ENCODE results near the gene MORN1. TPM values are rescaled to one million over a fixed set of nuclear protein-coding genes. Genes with fewer than 3 reads are reported as not detected.

MORN1 gene
- polyA plus RNA-seq, 1 of the 3 experiments (the other 2 are of a cell fraction) = 16.3 TPM

DNA sequence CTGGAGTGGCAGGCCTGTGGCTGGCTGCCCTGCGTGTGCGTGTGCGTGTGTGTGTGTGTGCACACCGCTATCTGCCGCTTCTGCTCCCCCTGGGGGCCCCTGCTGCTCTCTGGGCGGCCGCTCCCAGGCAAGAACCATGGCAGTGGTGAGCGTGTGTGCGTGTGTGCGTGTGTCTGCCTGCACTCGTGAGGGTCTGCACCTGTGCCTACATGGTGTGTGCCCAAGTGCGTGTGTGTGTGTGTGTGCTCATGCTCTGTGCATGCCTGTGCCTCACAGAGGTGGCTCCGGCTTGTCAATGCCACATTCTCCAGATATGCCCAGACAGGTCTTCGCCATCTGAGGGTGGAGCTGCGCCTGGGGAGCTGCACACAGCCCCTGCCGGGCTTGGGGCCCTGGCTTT lies 39.7 kb upstream of the MORN1 start:
- no peak overlapping the region for H3K4me2 ChIP-seq
- H3F3A ChIP-seq (replicated peaks; ENCODE audit: insufficient read depth) = no peaks in the 10 kb centered on the region
- no peak for DNase-seq
- 23% methylated on average over 4 of the region's 16 CpGs for WGBS (ENCODE audit: low lambda C conversion rate)
- no peak overlapping the region for H3K4me3 ChIP-seq (ENCODE audit: low read depth in 2 of 2, low read length in 1 of 2)
- POLR2A ChIA-PET = no interaction called here
- no peaks in the 10 kb centered on the region for H3K79me2 ChIP-seq (ENCODE audit: insufficient read depth)
- H3K27ac ChIP-seq (ENCODE audit: low read depth in 2 of 2, low read length in 1 of 2) = no peak overlapping the region
- TF ChIP-seq, protein P1, sequence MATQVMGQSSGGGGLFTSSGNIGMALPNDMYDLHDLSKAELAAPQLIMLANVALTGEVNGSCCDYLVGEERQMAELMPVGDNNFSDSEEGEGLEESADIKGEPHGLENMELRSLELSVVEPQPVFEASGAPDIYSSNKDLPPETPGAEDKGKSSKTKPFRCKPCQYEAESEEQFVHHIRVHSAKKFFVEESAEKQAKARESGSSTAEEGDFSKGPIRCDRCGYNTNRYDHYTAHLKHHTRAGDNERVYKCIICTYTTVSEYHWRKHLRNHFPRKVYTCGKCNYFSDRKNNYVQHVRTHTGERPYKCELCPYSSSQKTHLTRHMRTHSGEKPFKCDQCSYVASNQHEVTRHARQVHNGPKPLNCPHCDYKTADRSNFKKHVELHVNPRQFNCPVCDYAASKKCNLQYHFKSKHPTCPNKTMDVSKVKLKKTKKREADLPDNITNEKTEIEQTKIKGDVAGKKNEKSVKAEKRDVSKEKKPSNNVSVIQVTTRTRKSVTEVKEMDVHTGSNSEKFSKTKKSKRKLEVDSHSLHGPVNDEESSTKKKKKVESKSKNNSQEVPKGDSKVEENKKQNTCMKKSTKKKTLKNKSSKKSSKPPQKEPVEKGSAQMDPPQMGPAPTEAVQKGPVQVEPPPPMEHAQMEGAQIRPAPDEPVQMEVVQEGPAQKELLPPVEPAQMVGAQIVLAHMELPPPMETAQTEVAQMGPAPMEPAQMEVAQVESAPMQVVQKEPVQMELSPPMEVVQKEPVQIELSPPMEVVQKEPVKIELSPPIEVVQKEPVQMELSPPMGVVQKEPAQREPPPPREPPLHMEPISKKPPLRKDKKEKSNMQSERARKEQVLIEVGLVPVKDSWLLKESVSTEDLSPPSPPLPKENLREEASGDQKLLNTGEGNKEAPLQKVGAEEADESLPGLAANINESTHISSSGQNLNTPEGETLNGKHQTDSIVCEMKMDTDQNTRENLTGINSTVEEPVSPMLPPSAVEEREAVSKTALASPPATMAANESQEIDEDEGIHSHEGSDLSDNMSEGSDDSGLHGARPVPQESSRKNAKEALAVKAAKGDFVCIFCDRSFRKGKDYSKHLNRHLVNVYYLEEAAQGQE (IDR thresholded peaks at IDR 0.05; ENCODE audit: low read depth, low read length) = no peak
- TF ChIP-seq, protein P2, sequence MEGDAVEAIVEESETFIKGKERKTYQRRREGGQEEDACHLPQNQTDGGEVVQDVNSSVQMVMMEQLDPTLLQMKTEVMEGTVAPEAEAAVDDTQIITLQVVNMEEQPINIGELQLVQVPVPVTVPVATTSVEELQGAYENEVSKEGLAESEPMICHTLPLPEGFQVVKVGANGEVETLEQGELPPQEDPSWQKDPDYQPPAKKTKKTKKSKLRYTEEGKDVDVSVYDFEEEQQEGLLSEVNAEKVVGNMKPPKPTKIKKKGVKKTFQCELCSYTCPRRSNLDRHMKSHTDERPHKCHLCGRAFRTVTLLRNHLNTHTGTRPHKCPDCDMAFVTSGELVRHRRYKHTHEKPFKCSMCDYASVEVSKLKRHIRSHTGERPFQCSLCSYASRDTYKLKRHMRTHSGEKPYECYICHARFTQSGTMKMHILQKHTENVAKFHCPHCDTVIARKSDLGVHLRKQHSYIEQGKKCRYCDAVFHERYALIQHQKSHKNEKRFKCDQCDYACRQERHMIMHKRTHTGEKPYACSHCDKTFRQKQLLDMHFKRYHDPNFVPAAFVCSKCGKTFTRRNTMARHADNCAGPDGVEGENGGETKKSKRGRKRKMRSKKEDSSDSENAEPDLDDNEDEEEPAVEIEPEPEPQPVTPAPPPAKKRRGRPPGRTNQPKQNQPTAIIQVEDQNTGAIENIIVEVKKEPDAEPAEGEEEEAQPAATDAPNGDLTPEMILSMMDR (IDR thresholded peaks at IDR 0.05) = no peak
- no peak for TF ChIP-seq JUND (IDR thresholded peaks at IDR 0.05)
- TF ChIP-seq TCF12 (IDR thresholded peaks at IDR 0.05) = no peak
- no peak for TF ChIP-seq FOXJ3 (CRISPR knock-in tag; IDR thresholded peaks at IDR 0.05)
- TF ChIP-seq MEF2A (IDR thresholded peaks at IDR 0.05; ENCODE audit: borderline replicate concordance, low read depth) = no peak
- no peak for TF ChIP-seq CHD2 (IDR thresholded peaks at IDR 0.05; ENCODE audit: low read length, partially characterized antibody)
- no peak for TF ChIP-seq RCOR1 (IDR thresholded peaks at IDR 0.05; ENCODE audit: low read length)
- no peak for TF ChIP-seq MXI1 (IDR thresholded peaks at IDR 0.05; ENCODE audit: low read depth, low read length)
- TF ChIP-seq, protein P3, sequence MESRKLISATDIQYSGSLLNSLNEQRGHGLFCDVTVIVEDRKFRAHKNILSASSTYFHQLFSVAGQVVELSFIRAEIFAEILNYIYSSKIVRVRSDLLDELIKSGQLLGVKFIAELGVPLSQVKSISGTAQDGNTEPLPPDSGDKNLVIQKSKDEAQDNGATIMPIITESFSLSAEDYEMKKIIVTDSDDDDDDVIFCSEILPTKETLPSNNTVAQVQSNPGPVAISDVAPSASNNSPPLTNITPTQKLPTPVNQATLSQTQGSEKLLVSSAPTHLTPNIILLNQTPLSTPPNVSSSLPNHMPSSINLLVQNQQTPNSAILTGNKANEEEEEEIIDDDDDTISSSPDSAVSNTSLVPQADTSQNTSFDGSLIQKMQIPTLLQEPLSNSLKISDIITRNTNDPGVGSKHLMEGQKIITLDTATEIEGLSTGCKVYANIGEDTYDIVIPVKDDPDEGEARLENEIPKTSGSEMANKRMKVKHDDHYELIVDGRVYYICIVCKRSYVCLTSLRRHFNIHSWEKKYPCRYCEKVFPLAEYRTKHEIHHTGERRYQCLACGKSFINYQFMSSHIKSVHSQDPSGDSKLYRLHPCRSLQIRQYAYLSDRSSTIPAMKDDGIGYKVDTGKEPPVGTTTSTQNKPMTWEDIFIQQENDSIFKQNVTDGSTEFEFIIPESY (IDR thresholded peaks at IDR 0.05; ENCODE audit: borderline replicate concordance, low read depth) = no peak
- TF ChIP-seq, protein P4, sequence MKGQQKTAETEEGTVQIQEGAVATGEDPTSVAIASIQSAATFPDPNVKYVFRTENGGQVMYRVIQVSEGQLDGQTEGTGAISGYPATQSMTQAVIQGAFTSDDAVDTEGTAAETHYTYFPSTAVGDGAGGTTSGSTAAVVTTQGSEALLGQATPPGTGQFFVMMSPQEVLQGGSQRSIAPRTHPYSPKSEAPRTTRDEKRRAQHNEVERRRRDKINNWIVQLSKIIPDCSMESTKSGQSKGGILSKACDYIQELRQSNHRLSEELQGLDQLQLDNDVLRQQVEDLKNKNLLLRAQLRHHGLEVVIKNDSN (IDR thresholded peaks at IDR 0.05; ENCODE audit: borderline replicate concordance, low read depth) = no peak
- TF ChIP-seq, protein P5, sequence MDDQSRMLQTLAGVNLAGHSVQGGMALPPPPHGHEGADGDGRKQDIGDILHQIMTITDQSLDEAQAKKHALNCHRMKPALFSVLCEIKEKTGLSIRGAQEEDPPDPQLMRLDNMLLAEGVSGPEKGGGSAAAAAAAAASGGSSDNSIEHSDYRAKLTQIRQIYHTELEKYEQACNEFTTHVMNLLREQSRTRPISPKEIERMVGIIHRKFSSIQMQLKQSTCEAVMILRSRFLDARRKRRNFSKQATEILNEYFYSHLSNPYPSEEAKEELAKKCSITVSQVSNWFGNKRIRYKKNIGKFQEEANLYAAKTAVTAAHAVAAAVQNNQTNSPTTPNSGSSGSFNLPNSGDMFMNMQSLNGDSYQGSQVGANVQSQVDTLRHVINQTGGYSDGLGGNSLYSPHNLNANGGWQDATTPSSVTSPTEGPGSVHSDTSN (IDR thresholded peaks at IDR 0.05) = no peak
- no peak for TF ChIP-seq FOSL2 (IDR thresholded peaks at IDR 0.05; ENCODE audit: borderline replicate concordance, low read depth)
- no peak for TF ChIP-seq SIN3A (IDR thresholded peaks at IDR 0.05; ENCODE audit: borderline replicate concordance, low read depth, low read length)
- TF ChIP-seq EP300 (IDR thresholded peaks at IDR 0.05; ENCODE audit: borderline replicate concordance in 1 of 2, low read depth in 1 of 2, low read length in 1 of 2) = no peak
- no peaks in the 10 kb centered on the region for H3K9me3 ChIP-seq
- H3K27me3 ChIP-seq (ENCODE audit: insufficient read depth) = peaks cover 11% of the 10 kb centered on the region
- H3K36me3 ChIP-seq (replicated peaks in 1 of 2; ENCODE audit: control insufficient read depth in 1 of 2, insufficient read depth in 2 of 2, low read length in 1 of 2) = no peaks in the 10 kb centered on the region
- no peaks in the 10 kb centered on the region for H4K20me1 ChIP-seq (ENCODE audit: insufficient read depth)
- no peaks in the 10 kb centered on the region for H3K9me2 ChIP-seq
- H2AFZ ChIP-seq (ENCODE audit: low read depth) = no peak overlapping the region
- no peak overlapping the region for H3K9ac ChIP-seq
- peaks cover 0 to 3% of the 10 kb centered on the region in 2 experiments; a peak in 1 of 4 replicates for H3K4me1 ChIP-seq (ENCODE audit: control insufficient read depth in 1 of 2, insufficient read depth in 2 of 2, low read depth in 1 of 2, low read length in 1 of 2)
- CTCF ChIA-PET = interaction anchor here (1.0 to 3.5 kb wide), 7 partner anchors 10 to 116 kb away, joined by 3 to 13 read pairs (median 7); no protein-coding TSS in a partner anchor

All from SK-N-SH (cell line).